NCI-H82 (cell line): Measurements from ENCODE around the gene SNX5.
A peak's percentile ranks its signal among the peaks of the same experiment; 100 is the strongest.
"Not testable (repeated sequence)": the region's sequence is repeated elsewhere in the genome, so short reads cannot be mapped to it uniquely, and the experiment has no call there.

ENCODE experiments used
- DNase-seq: peaks from one replicate; lab custom pipeline; 2025; lab: John Stamatoyannopoulos, UW

The SNX5 gene

DNA sequence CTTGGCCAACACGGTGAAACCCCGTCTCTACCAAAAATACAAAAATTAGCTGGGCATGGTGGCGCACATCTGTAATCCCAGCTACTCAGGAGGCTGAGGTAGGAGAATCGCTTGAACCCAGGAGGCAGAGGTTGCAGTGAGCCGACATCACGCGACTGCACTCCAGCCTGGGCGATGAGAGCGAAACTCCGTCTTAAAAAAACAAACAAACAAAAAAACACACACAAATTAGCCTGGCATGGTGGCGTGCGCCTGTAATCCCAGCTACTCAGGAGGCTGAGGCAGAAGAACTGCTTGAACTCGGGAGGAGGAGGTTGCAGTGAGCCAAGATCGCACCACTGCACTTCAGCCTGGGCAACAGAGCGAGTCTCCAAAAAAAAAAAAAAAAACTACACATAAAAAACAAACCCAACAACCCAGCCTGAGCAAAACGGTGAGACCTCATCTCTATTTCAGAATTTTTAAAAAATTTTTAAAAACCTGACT lies 8.2 kb downstream of the SNX5 start:
- DNase-seq, result not testable (repeated sequence)

DNA sequence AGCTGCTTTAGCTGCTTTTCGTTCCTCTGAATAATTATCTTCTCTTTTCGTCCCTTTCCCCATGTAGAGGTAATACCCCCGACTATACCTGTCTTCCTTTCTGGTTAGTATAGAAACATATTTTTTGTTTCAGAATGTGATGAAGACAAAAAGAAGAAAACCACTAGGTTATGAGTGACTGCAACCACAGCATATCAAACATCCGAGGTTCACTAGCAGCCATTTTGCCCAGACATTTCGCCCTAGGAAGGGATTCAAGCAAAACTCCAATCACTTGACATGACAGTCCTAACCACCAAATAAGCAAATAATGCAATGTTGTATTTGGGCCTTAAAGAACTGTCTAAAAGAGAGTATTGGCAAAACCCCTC lies 9.4 kb downstream of the SNX5 start:
- DNase-seq, result no peak

DNA sequence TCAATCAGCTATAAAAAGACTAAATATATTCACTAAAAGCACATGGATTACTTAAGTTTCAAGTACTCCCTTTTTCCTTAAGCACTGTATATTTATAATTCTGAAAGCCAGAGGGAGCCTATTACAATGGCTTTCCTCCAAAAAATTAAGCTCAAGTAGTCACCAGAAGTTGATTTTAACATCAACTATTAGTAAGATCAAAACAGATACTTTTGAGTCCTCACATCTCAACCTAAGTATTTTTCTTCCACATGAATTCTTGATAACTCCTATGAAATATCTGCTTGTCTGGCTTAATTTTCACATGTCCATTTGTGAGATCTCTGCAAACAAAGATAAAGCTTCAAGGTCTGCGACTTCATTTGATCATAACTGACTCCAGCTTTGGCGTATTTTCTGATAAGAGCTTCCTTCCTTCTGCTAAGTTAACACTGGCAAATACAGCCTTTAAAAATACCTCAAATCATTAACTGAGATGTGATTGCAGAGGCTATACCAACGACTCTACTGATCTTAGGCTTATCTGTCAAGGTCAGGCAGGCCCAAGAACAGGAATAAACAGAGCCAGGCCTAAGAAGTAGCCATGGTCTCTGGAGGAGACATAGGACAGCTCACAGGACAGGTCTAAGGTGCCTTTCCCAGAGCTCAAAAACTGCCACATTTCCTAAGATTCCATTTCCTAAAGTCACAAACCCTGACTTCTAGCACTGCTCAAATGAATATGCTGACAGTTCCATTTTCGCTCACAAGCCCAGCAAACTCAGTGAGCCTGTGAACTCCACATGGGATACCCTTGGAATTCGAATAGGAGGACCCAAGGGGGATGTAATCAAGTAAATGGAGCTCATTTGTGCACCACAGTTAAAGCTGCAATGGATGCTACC lies 10.0 kb downstream of the SNX5 start:
- DNase-seq, result peak; percentile 14

DNA sequence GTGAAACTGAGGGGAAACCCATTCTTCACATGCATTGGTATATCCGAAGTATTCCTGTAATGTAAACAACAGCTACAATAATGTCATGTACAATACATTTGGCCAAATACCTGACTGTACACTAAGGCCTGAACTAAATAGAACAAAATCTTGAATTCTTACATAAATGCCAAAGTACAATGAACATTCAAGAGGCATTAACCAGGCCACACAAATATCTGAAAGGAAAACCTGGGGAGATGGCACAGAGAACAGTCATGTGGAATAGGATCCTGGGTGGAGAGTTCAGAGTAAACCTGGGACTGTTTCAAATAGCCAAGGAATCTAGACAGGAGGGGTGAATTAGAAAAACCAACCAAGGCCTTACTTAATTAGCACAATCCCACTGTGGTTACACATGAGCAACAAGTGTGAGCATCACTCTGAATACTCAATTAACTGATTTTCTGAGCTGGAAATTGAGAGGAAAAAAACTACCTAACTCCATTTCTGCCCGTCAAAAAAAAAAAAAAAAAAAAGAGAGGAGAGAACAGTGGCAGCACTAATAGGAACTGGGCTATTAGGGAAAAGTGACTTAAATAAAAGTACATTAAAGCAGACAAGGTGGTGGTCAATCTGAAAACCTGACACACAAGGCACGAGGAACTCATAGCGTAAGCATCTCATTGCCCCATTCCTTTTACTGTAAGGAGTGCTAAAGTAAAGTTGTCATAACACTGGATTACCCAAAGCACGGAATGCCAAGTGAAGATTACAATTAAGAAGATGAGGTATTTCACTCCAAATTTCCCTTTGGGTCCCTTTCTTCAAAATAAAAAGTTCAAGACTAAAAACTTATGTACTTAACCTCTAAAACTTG lies 10.9 kb downstream of the SNX5 start:
- DNase-seq, result no peak

DNA sequence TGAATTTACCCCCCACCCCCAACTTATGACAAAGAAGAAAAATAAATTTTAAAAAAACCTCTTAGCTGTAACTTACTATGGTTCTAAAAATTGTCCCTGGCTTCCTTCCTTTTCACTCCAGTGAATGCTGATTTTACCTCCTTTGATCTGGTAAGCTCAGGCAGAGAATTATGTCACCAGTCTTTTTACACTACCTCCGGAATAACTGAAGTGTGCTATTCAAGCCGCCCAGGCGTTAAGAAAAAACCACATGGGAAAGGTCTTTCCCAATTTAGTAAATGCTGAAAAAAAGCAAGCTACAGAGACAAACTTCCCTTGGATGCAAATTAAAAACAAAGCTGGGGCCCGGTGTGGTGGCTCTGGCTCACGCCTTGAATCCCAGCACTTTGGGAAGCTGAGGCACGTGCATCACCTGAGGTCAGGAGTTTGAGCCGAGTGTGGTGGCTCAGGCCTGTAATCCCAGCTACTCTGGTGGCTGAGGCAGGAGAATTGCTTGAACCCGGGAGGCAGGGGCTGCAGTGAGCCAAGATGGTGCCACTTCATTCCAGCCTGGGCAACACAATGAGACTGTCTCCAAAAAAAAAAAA lies 12.4 kb downstream of the SNX5 start:
- no peak for DNase-seq

DNA sequence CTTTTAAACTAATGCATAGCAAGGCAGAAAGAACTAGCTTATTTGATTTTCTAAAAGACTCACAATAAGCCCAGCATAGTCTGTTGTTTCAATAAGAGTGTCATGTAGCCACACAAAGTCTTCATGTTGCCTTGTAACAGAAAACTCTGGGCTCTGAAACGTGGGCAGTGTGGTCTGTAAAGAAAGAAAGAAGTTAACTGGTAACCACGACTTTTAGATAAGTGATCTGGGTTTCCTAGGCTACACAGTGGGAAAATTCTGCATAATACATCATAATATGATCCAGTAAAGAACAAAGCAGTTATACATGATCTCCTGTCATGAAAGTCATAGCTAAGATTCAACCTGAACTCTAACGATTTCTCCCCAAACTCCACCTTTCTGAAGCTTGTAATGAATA lies 13.3 kb downstream of the SNX5 start:
- no peak for DNase-seq

DNA sequence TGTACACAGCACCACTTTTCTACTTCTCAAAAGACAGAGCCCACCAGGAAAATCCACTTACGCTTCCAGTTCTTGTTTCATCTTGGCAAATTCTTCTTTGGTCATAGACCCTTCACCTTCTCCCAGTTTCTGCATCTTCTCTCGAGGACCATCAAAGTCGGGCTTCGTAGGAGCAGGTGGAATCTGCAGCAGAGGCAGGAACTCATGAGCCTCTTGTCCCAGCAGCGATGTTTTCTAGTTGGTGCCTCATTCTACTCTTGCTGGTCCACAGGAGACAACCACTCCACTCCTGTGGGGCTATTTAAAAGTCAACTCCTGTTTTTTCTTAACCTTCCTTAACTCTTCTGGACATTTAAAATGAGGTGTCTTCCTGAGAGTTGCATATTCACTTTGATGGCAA lies 14.7 kb downstream of the SNX5 start:
- DNase-seq, result no peak

DNA sequence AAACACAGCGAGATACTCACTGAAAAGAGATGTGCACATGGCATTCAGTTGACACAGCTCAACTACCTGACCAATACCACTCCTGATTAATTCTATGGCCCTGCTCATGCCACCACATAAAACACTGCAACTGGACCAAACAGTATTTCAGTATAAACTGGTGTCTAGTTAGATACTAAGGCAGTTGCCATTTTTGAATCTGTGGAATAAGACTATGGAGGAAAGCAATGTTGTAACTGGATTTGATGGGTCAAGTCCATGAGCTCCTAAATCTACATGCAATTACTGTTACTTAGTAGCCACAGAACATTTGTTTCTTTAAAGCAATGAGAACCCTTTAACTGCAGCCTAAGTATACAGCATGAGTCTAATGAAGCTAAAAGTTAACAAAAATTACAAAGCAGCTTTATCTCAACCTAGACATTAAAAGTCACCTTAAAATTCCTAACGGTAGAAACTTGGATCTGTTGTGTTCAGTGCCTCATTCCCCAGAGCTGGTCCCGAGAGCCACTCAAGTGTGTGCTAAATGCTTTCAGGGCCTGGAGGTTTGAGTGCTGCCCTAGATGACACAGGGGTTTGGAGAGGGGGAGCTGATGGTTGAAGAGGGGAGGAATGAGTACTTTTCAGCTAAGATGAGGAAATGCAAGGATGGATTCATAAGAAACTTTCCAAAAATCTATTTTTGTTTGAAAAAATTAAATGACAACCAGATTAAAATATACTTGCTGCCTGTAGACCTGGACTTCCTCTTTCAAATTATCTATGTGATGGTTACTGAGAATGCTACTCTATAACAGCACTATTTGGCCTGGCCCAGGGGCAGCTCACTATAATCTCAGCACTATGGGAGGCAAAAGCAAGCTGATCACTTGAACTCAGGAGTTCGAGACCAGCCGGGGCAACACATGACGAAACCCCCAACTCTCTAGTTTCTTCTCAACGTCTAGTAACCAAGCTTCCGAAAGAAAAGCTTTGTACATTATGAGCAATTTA lies 15.6 kb downstream of the SNX5 start:
- DNase-seq, result no peak

DNA sequence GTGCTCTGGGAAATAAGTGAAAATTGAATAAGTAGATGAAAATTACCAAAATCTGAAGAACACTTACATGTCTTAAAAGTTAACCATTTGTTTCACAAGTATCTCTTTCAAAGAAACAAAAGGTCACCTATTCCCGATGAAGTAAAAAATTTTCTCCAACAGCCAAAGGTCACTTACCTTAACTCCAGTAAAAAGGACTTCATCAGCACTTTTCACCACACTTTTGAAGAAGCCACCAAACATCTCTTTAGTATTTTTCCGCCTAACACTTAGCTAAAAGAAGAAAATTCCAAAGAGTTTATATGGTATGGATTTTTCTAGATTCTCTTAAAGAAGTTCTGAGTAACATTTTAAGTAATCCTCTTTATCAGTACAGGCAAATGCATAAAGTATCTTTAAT lies 17.3 kb downstream of the SNX5 start:
- no peak for DNase-seq

DNA sequence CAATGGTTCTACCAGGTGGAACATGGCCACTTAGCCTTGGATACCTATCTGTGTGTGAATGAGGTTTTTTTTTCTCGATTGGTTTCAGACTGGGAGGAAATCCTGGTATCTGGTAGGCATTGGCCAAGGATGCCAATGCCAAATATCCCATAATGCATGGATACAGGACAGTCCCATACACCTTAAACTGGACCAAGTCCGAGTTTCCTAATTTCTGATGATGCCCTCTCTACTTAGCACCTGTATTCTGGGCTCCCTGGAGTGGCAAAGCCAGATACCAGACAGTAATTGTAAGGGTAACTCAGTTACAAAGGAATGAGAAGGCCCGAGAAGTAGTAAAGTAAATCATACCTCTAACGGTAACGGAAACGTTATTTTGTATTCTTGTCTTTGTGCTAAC lies 17.9 kb downstream of the SNX5 start:
- DNase-seq, result no peak

DNA sequence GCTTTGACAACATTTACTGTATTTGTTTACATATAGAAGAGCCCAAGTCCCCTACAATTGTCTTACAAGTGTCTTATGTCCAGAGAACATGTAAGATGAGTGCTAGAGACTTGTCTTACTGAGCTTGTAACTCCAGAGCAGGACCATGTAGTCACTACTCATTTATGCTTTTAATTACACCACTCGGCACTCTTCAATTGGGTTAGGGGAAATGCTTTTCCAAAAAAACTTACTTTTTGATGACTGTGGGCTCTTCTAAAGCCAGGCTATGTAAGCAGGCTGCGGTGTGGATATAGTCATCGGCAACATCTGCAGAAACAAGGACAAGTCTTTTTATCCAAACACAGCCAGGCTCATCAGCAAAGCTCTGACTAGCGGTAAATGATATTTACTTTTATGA lies 18.7 kb downstream of the SNX5 start:
- no peak for DNase-seq

DNA sequence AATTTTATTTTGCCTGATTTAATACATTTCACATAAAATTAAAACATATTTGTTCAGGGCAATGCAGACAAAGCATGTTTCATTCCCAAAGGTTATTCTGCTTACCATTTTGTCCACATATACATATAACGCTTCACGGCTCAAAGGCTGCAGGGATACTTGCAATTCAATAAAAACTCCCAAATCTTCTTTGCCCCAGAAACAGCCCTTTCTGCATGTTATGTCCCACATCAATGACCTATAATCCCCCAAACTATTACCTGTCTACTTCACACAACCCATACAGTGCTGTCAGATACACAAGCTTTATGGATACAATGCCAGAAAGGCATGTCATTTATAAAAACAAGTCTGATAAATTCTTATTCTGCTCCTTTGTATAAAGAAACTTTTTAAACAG lies 20.2 kb downstream of the SNX5 start:
- no peak for DNase-seq

DNA sequence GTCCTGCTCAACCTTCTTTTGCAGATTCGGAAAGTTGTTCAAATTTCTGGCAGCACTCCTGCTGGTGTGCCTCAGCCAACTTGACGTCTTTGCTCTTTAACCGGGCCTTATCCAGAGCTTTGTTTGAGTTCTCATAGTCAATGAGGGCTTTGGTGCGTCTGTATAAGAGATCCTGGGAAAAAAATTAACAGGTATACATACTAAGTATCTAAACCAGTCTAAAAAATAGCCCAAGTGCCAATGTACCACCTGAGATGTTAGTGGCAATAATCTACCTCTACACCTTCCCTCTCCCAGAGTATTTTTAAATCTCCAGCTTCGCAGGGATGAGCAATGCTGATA lies 21.1 kb downstream of the SNX5 start:
- no peak for DNase-seq

DNA sequence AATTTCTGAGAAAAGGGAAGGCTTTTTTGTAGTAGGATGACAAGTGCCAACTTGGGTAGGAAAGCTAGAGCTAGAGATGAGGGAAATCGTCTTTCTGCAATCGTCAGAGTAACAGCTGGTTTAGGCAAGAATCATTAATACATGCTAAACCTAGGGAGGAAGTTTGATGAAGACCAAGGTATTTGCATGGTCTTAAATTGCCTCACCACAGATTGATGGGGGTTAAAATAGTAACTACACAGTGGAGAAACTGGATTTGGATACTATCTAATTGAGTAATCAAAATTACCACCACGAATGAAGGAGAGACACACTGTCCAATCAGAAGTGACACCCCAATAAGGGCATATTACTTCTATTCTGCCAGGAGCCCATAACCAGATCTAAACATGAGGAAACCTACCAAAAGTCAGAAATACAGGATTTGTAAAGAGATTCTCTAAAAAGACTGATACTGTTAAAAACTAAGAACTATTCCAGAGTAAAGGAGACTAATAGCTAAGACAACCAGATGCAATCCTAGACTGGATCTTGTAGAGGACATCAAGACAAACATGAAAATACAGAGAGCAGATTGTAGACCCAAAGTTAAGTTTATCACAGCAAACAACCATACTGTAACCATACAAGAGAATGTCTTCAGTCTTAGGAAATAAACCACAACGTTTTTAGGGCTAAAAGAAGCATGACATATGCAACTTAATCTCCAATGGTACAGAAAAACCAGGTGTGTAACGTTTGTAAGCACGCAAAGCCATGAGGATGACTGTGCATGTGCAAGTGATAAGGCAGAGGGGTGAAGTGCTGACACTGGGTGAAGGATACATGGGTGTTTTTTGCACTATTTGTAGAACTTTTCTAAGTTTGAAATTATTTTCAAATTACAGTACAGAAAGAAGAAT lies 21.8 kb downstream of the SNX5 start:
- no peak for DNase-seq

DNA sequence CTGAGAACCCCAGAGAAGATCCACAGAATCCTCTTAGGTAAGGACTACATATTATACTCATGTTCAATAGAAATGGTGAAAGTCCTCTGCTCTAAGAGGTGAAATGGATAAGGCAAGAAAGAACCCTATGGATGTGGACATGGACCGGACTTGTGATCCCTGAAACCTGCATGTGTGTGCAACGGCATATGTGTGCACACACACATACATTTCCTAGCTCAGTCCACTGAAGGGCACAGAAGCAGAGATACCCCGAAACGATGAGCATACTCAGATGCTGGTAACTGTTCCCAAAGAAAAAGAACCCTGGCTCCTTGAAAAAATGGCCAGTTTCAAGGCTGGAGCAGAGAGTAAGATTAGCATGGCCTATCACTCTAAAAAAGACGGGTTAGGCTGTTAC lies 22.6 kb downstream of the SNX5 start:
- DNase-seq, result no peak

DNA sequence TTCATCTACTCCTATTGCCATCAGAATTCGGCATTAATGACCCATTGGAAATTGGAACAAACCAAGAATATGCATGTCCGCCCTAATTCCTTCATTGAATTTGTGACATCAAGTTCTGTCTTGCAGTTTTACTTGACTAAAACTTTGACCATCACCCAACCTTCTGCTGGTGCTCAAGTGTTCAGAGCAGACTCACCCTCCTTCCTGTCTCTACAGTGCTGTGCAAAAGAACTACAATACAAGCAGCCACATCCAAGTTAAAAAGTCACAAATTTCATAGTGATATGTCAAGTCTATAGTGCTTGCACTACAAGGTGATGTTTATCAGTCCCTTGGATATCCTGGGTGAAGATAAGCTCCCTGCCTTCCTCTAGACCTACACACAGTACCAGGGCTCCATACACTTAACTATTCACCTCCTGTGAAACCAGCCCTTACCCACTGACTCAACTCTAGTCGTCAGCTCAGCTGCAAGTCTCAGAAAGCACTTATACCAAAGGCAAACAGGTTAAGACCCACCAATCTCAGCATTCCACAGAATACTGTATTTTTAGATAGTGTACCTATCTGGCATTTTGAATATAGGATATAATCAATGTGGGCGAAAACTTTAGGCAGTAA lies 23.6 kb downstream of the SNX5 start:
- no peak for DNase-seq

DNA sequence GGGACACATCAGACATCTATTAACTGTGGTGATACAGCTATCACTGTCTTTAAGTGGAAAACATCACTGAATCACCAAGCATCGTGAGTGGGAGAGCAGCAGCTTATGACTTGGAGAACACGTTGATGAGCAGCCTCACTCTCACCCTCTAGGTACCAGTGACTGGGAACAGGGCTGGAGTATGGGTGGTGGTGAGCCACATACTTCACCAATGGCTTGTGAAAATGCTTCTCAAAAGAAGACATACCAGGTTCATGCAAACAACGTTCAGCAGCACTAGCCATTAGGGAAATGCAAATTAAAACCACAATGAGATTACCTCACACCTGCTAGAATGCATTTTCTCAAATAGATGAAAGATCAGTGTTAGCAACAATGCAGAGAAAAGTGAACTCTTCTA lies 25.3 kb downstream of the SNX5 start:
- no peak for DNase-seq

DNA sequence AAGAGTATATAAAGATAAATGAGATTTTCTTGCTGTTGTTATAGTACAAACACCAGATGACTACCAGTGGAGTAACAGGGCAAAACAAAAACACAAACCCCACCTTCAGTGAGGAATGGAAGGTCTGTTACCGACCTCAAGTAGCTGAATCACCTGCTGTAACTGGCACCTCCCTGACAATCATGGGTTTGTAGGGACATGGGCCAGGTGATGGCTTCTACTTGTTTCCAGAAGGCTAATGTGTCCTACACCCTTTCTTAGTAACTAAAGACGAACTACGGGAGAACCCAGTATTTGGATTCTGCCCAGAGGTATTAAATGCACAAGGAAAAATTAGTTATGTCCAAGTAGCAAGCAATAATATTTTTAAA lies 26.8 kb downstream of the SNX5 start:
- no peak for DNase-seq

DNA sequence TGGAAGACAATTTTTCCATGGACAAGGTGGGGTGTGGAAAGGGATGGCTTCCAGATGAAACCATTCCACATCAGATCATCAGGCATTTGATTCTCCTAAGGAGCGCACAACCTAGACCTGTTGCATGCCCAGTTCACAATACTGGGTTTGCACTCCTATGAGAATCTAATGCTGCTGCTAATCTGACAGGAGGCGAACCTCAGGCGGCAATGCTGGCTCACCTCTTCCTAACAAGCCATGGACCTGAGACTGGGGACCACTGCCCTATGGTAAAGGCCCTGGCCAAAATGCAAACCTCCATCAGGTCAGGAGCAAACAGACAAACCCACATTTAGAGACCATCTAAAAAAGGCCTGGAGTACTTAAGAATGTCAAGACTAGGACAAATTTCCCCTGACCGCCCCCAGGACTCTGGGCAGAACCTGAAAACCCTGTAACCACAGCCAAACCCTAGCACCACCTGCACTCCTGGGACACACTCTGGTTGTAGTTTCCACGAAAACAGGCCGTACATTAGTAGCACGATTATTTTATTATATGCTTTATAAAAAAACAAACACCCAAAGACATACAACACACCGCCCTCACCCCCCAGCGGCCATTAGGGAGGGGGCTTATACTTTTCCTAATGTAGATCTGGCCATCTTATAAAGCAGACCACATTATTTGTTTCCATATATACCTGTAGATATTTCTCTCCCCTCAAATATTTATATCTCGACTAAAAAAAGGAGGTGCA lies 27.3 kb downstream of the SNX5 start:
- DNase-seq, result peak; percentile 40
